AG04450 (cell line): Measurements from ENCODE around the gene NDUFS4. TPM values are rescaled to one million over a fixed set of nuclear protein-coding genes. Genes with fewer than 3 reads are reported as not detected.
"Not testable (repeated sequence)": the region's sequence is repeated elsewhere in the genome, so short reads cannot be mapped to it uniquely, and the experiment has no call there.

Experiments
- CTCF ChIA-PET: fragments of 300-600, 350-600 bp; formaldehyde crosslinking; extraction: SDS; loops from one replicate; lab custom pipeline; 2022; ENCODE audit warnings: antibody characterized with exemption, inconsistent platforms; lab: Charles Lee
- POLR2A ChIA-PET: fragments of 350-600 bp; formaldehyde crosslinking; extraction: SDS; loops from one replicate; lab custom pipeline; 2021; ENCODE audit warnings: antibody characterized with exemption, inconsistent platforms; lab: Yijun Ruan, JAX
- DNase-seq: peaks from one replicate; pipeline ENCODE4 v3.0.0-alpha.2; 2011; ENCODE audit warnings: low read depth, low spot score
- H3K27ac ChIP-seq: one replicate; pipeline ENCODE4 v1.5.1; 2012; ENCODE audit warnings: low read depth, low read length, control low read depth
- H3K27me3 ChIP-seq: one replicate; pipeline ENCODE4 v1.6.0; 2012; ENCODE audit warnings: low read length; ENCODE audit not compliant: control insufficient read depth, insufficient read depth
- H3K4me3 ChIP-seq: 2 replicates; pipeline ENCODE4 v1.5.1; 2011; ENCODE audit warnings: mild to moderate bottlenecking, low read depth, low read length, control low read depth
- H3K9me3 ChIP-seq: 2 replicates; pipeline ENCODE4 v1.5.1; 2012; ENCODE audit warnings: low read length; ENCODE audit not compliant: control insufficient read depth, insufficient read depth
- polyA plus RNA-seq: library from polyadenylated mRNA; depleted of rRNA; stranded (reverse); fragments of >200 nt; gene quantifications from 2 replicates; pipeline ENCODE4 v1.2.3, GENCODE V29; 2011
- TF ChIP-seq, protein P1 (sequence below): IDR thresholded peaks from 2 replicates; pipeline ENCODE4 v1.5.1; 2011; ENCODE audit warnings: low read depth, low read length, control low read depth, inconsistent platforms

NDUFS4 gene
- polyA plus RNA-seq, 1 experiment: 201 TPM

DNA sequence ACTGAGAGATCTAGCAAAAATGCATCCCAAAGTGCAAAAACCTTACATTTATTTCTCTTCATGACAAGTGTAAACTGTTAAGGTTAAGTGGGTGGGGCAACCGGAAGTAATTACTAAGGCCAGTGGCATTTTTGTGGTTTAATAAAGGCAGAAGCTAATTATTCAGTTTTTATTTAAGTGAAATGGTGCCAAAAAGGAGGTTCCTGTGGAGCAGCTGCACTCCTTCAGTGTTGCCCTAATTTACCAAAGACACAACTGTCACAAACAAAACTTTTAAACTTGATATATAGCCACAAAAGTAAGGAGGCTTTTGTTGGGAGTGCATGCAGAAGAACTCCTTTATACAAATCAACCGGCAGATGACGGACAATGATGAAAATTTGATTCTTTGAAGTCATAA, 81.6 kb downstream of the NDUFS4 start:
- DNase-seq: no peak
- no peak overlapping the region for H3K4me3 ChIP-seq
- H3K27me3 ChIP-seq: no peaks in the 10 kb centered on the region
- H3K9me3 ChIP-seq: no peaks in the 10 kb centered on the region
- TF ChIP-seq, protein P1, sequence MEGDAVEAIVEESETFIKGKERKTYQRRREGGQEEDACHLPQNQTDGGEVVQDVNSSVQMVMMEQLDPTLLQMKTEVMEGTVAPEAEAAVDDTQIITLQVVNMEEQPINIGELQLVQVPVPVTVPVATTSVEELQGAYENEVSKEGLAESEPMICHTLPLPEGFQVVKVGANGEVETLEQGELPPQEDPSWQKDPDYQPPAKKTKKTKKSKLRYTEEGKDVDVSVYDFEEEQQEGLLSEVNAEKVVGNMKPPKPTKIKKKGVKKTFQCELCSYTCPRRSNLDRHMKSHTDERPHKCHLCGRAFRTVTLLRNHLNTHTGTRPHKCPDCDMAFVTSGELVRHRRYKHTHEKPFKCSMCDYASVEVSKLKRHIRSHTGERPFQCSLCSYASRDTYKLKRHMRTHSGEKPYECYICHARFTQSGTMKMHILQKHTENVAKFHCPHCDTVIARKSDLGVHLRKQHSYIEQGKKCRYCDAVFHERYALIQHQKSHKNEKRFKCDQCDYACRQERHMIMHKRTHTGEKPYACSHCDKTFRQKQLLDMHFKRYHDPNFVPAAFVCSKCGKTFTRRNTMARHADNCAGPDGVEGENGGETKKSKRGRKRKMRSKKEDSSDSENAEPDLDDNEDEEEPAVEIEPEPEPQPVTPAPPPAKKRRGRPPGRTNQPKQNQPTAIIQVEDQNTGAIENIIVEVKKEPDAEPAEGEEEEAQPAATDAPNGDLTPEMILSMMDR: no peak
- H3K27ac ChIP-seq: no peak overlapping the region
- ChIA-PET CTCF (no interaction called here), POLR2A (no interaction called here)

DNA sequence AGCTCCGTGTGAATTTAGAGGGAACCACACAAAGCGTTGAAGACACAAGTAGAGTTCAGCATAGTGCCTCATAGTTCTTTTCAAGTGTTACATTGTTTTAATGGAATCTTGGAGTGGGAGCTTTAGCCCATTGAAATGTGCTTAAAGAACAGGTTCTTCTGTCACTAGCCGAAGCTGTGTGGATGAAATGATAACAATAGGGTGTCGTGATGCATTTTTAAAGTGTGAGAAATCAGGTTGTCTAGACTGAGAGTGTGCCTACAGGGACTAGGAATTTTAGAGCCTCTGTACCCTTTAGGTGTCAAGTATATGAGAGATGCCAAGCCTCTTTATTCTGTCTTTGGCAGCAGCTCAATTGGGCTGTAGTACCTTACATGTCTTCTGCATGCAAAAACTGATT, 83.0 kb downstream of the NDUFS4 start:
- no peaks in the 10 kb centered on the region for H3K27me3 ChIP-seq
- no peak overlapping the region for H3K27ac ChIP-seq
- ChIA-PET CTCF (interaction anchor here (0.6 to 1.6 kb wide), 3 partner anchors 9 to 591 kb away, joined by 3 to 4 read pairs (median 3); no protein-coding TSS in a partner anchor), POLR2A (no interaction called here)
- DNase-seq: no peak
- TF ChIP-seq, protein P1: no peak
- no peak overlapping the region for H3K4me3 ChIP-seq
- H3K9me3 ChIP-seq: no peaks in the 10 kb centered on the region

DNA sequence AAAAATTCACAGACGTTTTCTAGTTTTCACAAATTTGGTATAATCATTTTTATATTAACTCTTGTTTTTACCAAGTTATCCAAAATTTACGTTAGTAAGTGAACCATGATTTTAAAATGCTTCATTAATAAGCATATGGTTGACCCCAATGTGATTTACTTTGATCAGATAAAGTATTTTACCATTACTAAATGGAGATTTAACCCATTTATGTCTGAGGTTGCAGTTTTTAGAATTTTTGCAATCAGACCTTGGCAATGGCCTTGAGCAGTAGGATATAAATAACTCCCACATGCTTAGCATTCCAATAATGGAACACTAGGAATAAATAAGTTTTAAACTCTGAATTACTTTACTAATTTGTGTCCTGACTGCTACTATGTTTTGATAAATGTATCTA, 84.6 kb downstream of the NDUFS4 start:
- Histone ChIP-seq H3K27ac (no peak overlapping the region), H3K27me3 (no peaks in the 10 kb centered on the region), H3K4me3 (no peak overlapping the region), H3K9me3 (no peaks in the 10 kb centered on the region)
- POLR2A ChIA-PET: no interaction called here
- CTCF ChIA-PET: interaction anchor here (1.6 kb wide), 1 partner anchor 589 kb away, joined by 4 read pairs; no protein-coding TSS in a partner anchor
- TF ChIP-seq, protein P1: no peak
- no peak for DNase-seq

DNA sequence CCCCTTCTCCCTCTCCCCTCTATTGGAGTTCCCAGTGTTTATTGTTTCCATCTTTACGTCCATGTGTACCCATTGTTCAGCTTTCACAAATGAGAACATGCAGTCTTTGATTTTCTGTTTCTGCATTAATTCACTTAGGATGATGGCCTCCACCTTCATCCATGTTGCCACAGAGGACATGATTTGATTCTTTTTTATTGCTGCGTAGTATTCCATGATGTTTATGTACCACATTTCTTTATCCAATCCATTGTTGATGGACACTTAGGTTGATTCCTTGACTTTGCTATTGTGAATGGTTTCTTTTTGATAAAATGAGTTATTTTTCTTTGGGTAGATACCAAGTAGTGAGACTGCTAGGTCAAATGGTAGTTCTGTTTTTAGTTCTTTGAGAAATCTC, 88.9 kb downstream of the NDUFS4 start:
- no peak overlapping the region for H3K27ac ChIP-seq

DNA sequence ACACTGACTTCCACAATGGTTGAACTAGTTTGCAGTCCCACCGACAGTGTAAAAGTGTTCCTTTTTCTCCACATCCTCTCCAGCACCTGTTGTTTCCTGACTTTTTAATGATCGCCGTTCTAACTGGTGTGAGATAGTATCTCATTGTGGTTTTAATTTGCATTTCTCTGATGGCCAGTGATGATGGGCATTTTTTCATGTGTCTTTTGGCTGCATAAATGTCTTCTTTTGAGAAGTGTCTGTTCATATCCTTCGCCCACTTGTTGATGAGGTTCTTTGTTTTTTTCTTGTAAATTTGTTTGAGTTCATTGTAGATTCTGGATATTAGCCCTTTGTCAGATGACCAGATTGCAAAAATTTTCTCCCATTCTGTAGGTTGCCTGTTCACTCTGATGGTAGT, 100.1 kb downstream of the NDUFS4 start:
- H3K27ac ChIP-seq, H3K27me3 ChIP-seq, H3K4me3 ChIP-seq, CTCF ChIA-PET, H3K9me3 ChIP-seq, DNase-seq, POLR2A ChIA-PET: not testable (repeated sequence)

More for the DNA sequence above, 88.9 kb downstream of the NDUFS4 start:
- no peak overlapping the region for H3K4me3 ChIP-seq
- H3K9me3 ChIP-seq: no peaks in the 10 kb centered on the region
- no peak for DNase-seq
- H3K27me3 ChIP-seq: no peaks in the 10 kb centered on the region
- TF ChIP-seq, protein P1: no peak
- ChIA-PET POLR2A (no interaction called here), CTCF (no interaction called here)

DNA sequence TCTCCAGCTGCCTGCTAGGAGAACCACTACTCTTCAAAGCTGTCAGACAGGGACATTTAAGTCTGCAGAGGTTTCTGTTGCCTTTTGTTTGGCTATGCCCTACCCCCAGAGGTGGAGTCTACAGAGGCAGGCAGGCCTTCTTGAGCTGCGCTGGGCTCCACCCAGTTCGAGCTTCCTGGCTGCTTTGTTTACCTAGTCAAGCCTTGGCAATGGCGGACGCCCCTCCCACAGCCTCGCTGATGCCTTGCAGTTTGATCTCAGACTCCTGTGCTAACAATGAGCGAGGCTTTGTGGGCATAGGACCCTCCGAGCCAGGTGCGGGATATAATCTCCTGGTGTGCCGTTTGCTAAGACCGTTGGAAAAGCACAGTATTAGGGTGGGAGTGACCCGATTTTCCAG, 104.9 kb downstream of the NDUFS4 start:
- H3K4me3 ChIP-seq, POLR2A ChIA-PET, H3K27me3 ChIP-seq, H3K9me3 ChIP-seq, DNase-seq, H3K27ac ChIP-seq: not testable (repeated sequence)
- CTCF ChIA-PET: interaction anchor here (1.0 kb wide), 1 partner anchor 12 kb away, joined by 3 read pairs; no protein-coding TSS in a partner anchor
